ENCODE data around the gene BRCA2.

The BRCA2 gene

GRCh38 chr13:32390484-32390883 lies 75.2 kb downstream of the BRCA2 start:
- DNase-seq, result no peak

- no peak for DNase-seq
Measured at GRCh38 chr13:32391101-32391619, 75.9 kb downstream of the BRCA2 start.

GRCh38 chr13:32403108-32403507 lies 87.8 kb downstream of the BRCA2 start:
- no peak for DNase-seq

- DNase-seq, result no peak
Measured at GRCh38 chr13:32407854-32408253, 92.5 kb downstream of the BRCA2 start.

- DNase-seq, result peak; percentile 52
Measured at GRCh38 chr13:32408296-32409000, 93.1 kb downstream of the BRCA2 start.

- DNase-seq, result peak; percentile 40
Measured at GRCh38 chr13:32409001-32409313, 93.6 kb downstream of the BRCA2 start.

GRCh38 chr13:32409561-32410421 lies 94.5 kb downstream of the BRCA2 start:
- peak; percentile 12 for DNase-seq

- no peak for DNase-seq
Measured at GRCh38 chr13:32413284-32413683, 98.0 kb downstream of the BRCA2 start.

GRCh38 chr13:32414580-32414979 lies 99.3 kb downstream of the BRCA2 start:
- no peak for DNase-seq

- no peak for DNase-seq
Measured at GRCh38 chr13:32415019-32415418, 99.7 kb downstream of the BRCA2 start.

- DNase-seq, result no peak
Measured at GRCh38 chr13:32417995-32418394, 102.7 kb downstream of the BRCA2 start.

GRCh38 chr13:32419862-32420261 lies 104.6 kb downstream of the BRCA2 start:
- no peak for DNase-seq

GRCh38 chr13:32423592-32423991 lies 108.3 kb downstream of the BRCA2 start:
- DNase-seq, result no peak

- no peak for DNase-seq
Measured at GRCh38 chr13:32425158-32425557, 109.8 kb downstream of the BRCA2 start.

GRCh38 chr13:32426191-32426989 lies 111.1 kb downstream of the BRCA2 start:
- DNase-seq, result peak; percentile 63

- peak; percentile 5 for DNase-seq
Measured at GRCh38 chr13:32426990-32427851, 111.9 kb downstream of the BRCA2 start.

GRCh38 chr13:32427852-32428580 lies 112.7 kb downstream of the BRCA2 start, which contains the start of gene N4BP2L1:
N4BP2L1 (minus strand) TSS chr13:32428130; CDS start chr13:32428082, 48 bp downstream.
- peak; percentile 29 for DNase-seq

- DNase-seq, result no peak
Measured at GRCh38 chr13:32428581-32429432, 113.5 kb downstream of the BRCA2 start.

- no peak for DNase-seq
Measured at GRCh38 chr13:32429433-32429909, 114.2 kb downstream of the BRCA2 start.

All from DMS153 (cell line).